ENCODE measurements around the gene MYO18A. TPM values are rescaled to one million over a fixed set of nuclear protein-coding genes. Genes with fewer than 3 reads are reported as not detected.

MYO18A gene
- total RNA-seq, 1 donor = 39.8 TPM

DNA sequence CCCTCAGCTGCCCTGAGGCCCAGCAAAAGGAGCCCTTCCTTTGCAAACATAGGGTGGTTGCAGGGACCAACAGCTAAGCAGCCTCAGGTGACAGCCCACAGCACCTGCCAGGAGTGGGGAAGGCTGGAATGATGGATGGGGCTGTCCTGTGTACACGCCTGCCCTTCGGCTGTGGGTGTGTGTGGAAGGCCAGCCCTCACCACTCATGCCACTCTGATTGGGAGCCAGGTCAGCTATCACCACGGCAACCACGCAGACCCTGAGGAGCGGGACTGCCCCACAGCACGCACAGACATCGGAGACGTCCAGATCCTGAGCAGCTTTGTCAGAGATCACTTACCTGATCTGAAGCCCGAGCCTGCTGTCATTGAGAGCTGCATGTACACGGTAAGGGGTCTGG, 125.4 kb downstream of the MYO18A start:
- Histone ChIP-seq H3K27me3 (ENCODE audit: insufficient read depth, low read length) (peaks cover 33% of the 10 kb centered on the region), H3K4me3 (ENCODE audit: insufficient read depth, low read length) (no peak overlapping the region), H3K79me2 (ENCODE audit: insufficient read depth, low read length) (no peaks in the 10 kb centered on the region), H2AFZ (ENCODE audit: low read length) (no peak overlapping the region), H4K20me1 (ENCODE audit: insufficient read depth, low read length) (no peaks in the 10 kb centered on the region), H3K36me3 (ENCODE audit: insufficient read depth, low read length) (no peaks in the 10 kb centered on the region), H3K9me3 (ENCODE audit: low read depth, low read length) (no peaks in the 10 kb centered on the region), H3K27ac (ENCODE audit: low read depth, low read length) (no peak overlapping the region), H3K4me1 (ENCODE audit: insufficient read depth, low read length) (peaks cover 1% of the 10 kb centered on the region), H3K4me2 (ENCODE audit: insufficient read depth, low read length) (no peak overlapping the region)
- TF ChIP-seq, protein P1, sequence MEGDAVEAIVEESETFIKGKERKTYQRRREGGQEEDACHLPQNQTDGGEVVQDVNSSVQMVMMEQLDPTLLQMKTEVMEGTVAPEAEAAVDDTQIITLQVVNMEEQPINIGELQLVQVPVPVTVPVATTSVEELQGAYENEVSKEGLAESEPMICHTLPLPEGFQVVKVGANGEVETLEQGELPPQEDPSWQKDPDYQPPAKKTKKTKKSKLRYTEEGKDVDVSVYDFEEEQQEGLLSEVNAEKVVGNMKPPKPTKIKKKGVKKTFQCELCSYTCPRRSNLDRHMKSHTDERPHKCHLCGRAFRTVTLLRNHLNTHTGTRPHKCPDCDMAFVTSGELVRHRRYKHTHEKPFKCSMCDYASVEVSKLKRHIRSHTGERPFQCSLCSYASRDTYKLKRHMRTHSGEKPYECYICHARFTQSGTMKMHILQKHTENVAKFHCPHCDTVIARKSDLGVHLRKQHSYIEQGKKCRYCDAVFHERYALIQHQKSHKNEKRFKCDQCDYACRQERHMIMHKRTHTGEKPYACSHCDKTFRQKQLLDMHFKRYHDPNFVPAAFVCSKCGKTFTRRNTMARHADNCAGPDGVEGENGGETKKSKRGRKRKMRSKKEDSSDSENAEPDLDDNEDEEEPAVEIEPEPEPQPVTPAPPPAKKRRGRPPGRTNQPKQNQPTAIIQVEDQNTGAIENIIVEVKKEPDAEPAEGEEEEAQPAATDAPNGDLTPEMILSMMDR (IDR thresholded peaks at IDR 0.05; ENCODE audit: extremely low read depth, low read depth, low read length) = no peak
- DNase-seq (ENCODE audit: insufficient read length, low spot score, missing footprints) = no peak

DNA sequence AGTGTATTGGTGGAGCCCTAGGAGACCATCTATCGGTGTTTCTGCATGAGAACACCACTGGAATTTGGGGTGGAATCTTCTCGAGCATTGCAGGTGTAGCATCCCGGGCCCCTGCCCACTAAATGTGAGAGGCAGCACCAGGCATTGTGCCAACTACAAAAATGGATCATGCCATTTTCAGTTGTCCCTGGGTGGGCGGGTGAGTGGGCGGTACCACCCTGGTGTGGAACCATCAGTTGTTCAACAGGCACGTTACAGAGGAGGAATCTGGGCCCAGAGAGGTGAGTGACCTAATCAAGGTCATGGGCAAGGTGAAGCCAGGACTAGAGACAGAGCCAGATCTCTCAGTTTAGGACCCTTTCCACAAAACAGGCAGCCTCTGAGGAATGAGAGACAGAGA, 128.5 kb downstream of the MYO18A start:
- H3K27me3 ChIP-seq (ENCODE audit: insufficient read depth, low read length) = peaks cover 29% of the 10 kb centered on the region
- no peak overlapping the region for H3K4me3 ChIP-seq (ENCODE audit: insufficient read depth, low read length)
- no peaks in the 10 kb centered on the region for H4K20me1 ChIP-seq (ENCODE audit: insufficient read depth, low read length)
- DNase-seq (ENCODE audit: insufficient read length, low spot score, missing footprints) = no peak
- peaks cover 20% of the 10 kb centered on the region for H3K4me1 ChIP-seq (ENCODE audit: insufficient read depth, low read length)
- TF ChIP-seq, protein P1 (IDR thresholded peaks at IDR 0.05; ENCODE audit: extremely low read depth, low read depth, low read length) = no peak
- H3K4me2 ChIP-seq (ENCODE audit: insufficient read depth, low read length) = no peak overlapping the region
- no peak overlapping the region for H3K27ac ChIP-seq (ENCODE audit: low read depth, low read length)
- H3K36me3 ChIP-seq (ENCODE audit: insufficient read depth, low read length) = no peaks in the 10 kb centered on the region
- no peak overlapping the region for H2AFZ ChIP-seq (ENCODE audit: low read length)
- H3K9me3 ChIP-seq (ENCODE audit: low read depth, low read length) = no peaks in the 10 kb centered on the region
- H3K79me2 ChIP-seq (ENCODE audit: insufficient read depth, low read length) = no peaks in the 10 kb centered on the region

DNA sequence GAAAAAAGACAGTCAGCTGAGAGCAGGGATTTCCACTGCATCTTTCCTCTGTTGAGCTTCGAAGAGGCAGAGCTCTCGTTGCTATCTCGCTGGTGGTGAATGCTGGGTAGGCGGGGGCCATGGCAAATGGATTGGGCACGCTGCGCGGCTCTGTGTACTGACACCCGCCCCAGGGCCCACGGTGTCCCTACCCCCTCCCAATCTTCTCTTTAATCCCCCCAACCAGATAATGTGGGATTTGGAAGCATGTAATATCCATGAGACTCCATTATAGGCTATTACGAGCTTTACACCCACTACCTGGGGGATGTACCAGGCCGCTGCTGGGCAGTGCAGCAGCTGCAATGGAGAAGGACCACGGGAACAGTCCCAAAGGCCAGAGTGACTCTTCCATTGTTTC, 129.0 kb downstream of the MYO18A start:
- no peak overlapping the region for H3K4me3 ChIP-seq (ENCODE audit: insufficient read depth, low read length)
- no peaks in the 10 kb centered on the region for H3K36me3 ChIP-seq (ENCODE audit: insufficient read depth, low read length)
- no peaks in the 10 kb centered on the region for H3K79me2 ChIP-seq (ENCODE audit: insufficient read depth, low read length)
- no peak overlapping the region for H3K4me2 ChIP-seq (ENCODE audit: insufficient read depth, low read length)
- no peaks in the 10 kb centered on the region for H3K9me3 ChIP-seq (ENCODE audit: low read depth, low read length)
- no peak overlapping the region for H3K27ac ChIP-seq (ENCODE audit: low read depth, low read length)
- no peak overlapping the region for H2AFZ ChIP-seq (ENCODE audit: low read length)
- DNase-seq (ENCODE audit: insufficient read length, low spot score, missing footprints) = no peak
- TF ChIP-seq, protein P1 (IDR thresholded peaks at IDR 0.05; ENCODE audit: extremely low read depth, low read depth, low read length) = no peak
- H4K20me1 ChIP-seq (ENCODE audit: insufficient read depth, low read length) = no peaks in the 10 kb centered on the region
- H3K27me3 ChIP-seq (ENCODE audit: insufficient read depth, low read length) = peaks cover 29% of the 10 kb centered on the region
- H3K4me1 ChIP-seq (ENCODE audit: insufficient read depth, low read length) = peaks cover 20% of the 10 kb centered on the region

DNA sequence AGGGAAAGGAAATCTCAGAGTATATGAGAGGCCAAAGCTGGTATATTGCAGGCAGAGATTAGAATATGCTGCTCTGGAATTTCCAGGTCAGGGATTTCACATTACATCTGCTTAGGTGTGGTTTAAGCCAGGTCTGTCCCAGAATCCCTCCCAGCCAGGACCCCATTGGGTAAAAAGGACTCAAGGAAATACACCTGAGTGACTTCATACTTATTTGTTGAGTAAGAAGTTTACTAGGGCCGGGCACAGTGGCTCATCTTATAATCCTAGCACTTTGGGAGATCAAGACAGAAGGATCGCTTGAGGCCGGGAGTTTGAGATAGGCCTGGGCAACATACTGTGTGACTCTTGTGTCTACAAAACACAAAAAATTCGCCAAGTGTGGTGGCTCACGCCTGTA, 130.0 kb downstream of the MYO18A start:
- H2AFZ ChIP-seq (ENCODE audit: low read length) = no peak overlapping the region
- TF ChIP-seq, protein P1 (IDR thresholded peaks at IDR 0.05; ENCODE audit: extremely low read depth, low read depth, low read length) = no peak
- H3K36me3 ChIP-seq (ENCODE audit: insufficient read depth, low read length) = no peaks in the 10 kb centered on the region
- no peak for DNase-seq (ENCODE audit: insufficient read length, low spot score, missing footprints)
- no peaks in the 10 kb centered on the region for H3K79me2 ChIP-seq (ENCODE audit: insufficient read depth, low read length)
- H3K4me2 ChIP-seq (ENCODE audit: insufficient read depth, low read length) = no peak overlapping the region
- H3K4me3 ChIP-seq (ENCODE audit: insufficient read depth, low read length) = no peak overlapping the region
- H3K27ac ChIP-seq (ENCODE audit: low read depth, low read length) = no peak overlapping the region
- H3K9me3 ChIP-seq (ENCODE audit: low read depth, low read length) = no peaks in the 10 kb centered on the region
- H4K20me1 ChIP-seq (ENCODE audit: insufficient read depth, low read length) = no peaks in the 10 kb centered on the region
- H3K4me1 ChIP-seq (ENCODE audit: insufficient read depth, low read length) = peaks cover 20% of the 10 kb centered on the region
- peaks cover 21% of the 10 kb centered on the region for H3K27me3 ChIP-seq (ENCODE audit: insufficient read depth, low read length)

Measured in osteoblast (primary cell).